Measurements from ENCODE around the gene IL4I1. TPM values are rescaled to one million over a fixed set of nuclear protein-coding genes. Genes with fewer than 3 reads are reported as not detected.

The IL4I1 gene
- total and polyA plus RNA-seq, 2 of the 8 experiments (the other 6 are each of a cell fraction or from before 2014, with no cell fraction given), result 0.41 to 0.76 TPM

- no peak for FAIRE-seq
- Histone ChIP-seq H4K20me1 (replicated peaks in 1 of 2; ENCODE audit: control insufficient read depth in 1 of 2, insufficient read depth in 2 of 2, low read length in 2 of 2) (no peaks in the 10 kb centered on the region), H3K4me3 (ENCODE audit: extremely low read depth in 1 of 4, insufficient read depth in 2 of 4, low read depth in 3 of 4, low read length in 4 of 4) (no peak overlapping the region), H4K8ac (ENCODE audit: extremely low read depth, insufficient read depth, low read length) (no peak overlapping the region), H3K79me2 (ENCODE audit: control insufficient read depth in 1 of 2, insufficient read depth in 2 of 2, low read length in 2 of 2) (peaks cover 0 to 18% of the 10 kb centered on the region in 2 experiments; a peak in 2 of 4 replicates), H3K4ac (replicated peaks; ENCODE audit: insufficient read length, low read depth, low read length) (no peak overlapping the region), H2AK5ac (ENCODE audit: low read depth, low read length) (no peak overlapping the region), H3K27ac (ENCODE audit: low read depth, low read length) (no peak overlapping the region), H3K23me2 (ENCODE audit: low read depth, low read length) (peaks cover 18% of the 10 kb centered on the region), H3K27me3 (replicated peaks in 1 of 4; ENCODE audit: control insufficient read depth in 3 of 4, extremely low read depth in 1 of 4, insufficient read depth in 3 of 4, low read length in 3 of 4) (no peaks in the 10 kb centered on the region), H3K79me1 (ENCODE audit: low read depth, low read length) (peaks cover 12% of the 10 kb centered on the region), H3K23ac (ENCODE audit: insufficient read length) (no peak overlapping the region), H3K4me1 (replicated peaks in 1 of 4; ENCODE audit: control insufficient read depth in 3 of 4, insufficient read depth in 4 of 4, low read length in 3 of 4) (peaks cover 0 to 8% (median 6%) of the 10 kb centered on the region in 4 experiments; a peak in 5 of 7 replicates), H3K4me2 (ENCODE audit: insufficient read depth in 1 of 2, low read depth in 2 of 2, low read length in 2 of 2) (no peak overlapping the region), H3K56ac (replicated peaks; ENCODE audit: insufficient read length, low read depth, low read length) (no peak overlapping the region), H3K14ac (ENCODE audit: insufficient read length) (no peak overlapping the region), H2BK120ac (replicated peaks; ENCODE audit: low read depth, low read length) (no peak overlapping the region), H2BK5ac (ENCODE audit: low read depth, low read length) (no peak overlapping the region), H2BK15ac (ENCODE audit: low read length) (no peak overlapping the region), H3K36me3 (ENCODE audit: control insufficient read depth in 2 of 4, insufficient read depth in 4 of 4, low read length in 3 of 4) (no peaks in the 10 kb centered on the region; a peak in 1 of 8 replicates), H3K18ac (ENCODE audit: extremely low read depth, low read length) (no peak overlapping the region), H2BK12ac (ENCODE audit: low read depth, low read length) (no peak overlapping the region), H3K9me3 (ENCODE audit: insufficient read depth in 2 of 2, low read depth in 1 of 2, low read length in 1 of 2) (no peaks in the 10 kb centered on the region), H3K9ac (replicated peaks in 1 of 4; ENCODE audit: extremely low read depth in 1 of 4, low read depth in 3 of 4, low read length in 3 of 4) (no peak overlapping the region), H4K5ac (ENCODE audit: insufficient read length, low read depth, low read length) (no peak overlapping the region), H4K91ac (replicated peaks; ENCODE audit: insufficient read length, low read length) (no peak overlapping the region), H2BK20ac (ENCODE audit: low read length) (no peak overlapping the region), H2AFZ (ENCODE audit: low read length) (no peak overlapping the region)
- WGBS, 2 experiments (ENCODE audit: extremely low coverage in 1 of 2, insufficient coverage in 1 of 2, insufficient read length in 1 of 2, insufficient replicate concordance in 2 of 2, low coverage in 1 of 2, low lambda C conversion rate in 2 of 2, missing lambda C conversion rate in 1 of 2), result 87% methylated on average over 14 of the region's 27 CpGs; no CpG with 5 or more reads in 1 of the 2 experiments
- TF ChIP-seq TEAD4 (IDR thresholded peaks at IDR 0.05; ENCODE audit: low read depth, low read length) (no peak), CTBP2 (IDR thresholded peaks at IDR 0.05; ENCODE audit: borderline replicate concordance, insufficient read depth, insufficient read length, low read length) (no peak), CHD2 (IDR thresholded peaks at IDR 0.05; ENCODE audit: low read length) (no peak), EP300 (IDR thresholded peaks at IDR 0.05; ENCODE audit: borderline replicate concordance in 1 of 2, low read depth in 2 of 2, low read length in 2 of 2) (no peak), TCF12 (IDR thresholded peaks at IDR 0.05; ENCODE audit: low read depth, low read length) (no peak), YY1 (IDR thresholded peaks at IDR 0.05; ENCODE audit: low read depth, low read length) (no peak), RFX5 (IDR thresholded peaks at IDR 0.05; ENCODE audit: borderline replicate concordance, low read depth, low read length) (no peak), SP1 (IDR thresholded peaks at IDR 0.05; ENCODE audit: low read depth, low read length) (no peak), SAP30 (IDR thresholded peaks at IDR 0.05; ENCODE audit: insufficient read depth, insufficient replicate concordance, low read length) (no peak), SUZ12 (IDR thresholded peaks at IDR 0.05; ENCODE audit: low read length) (no peak), CBX5 (IDR thresholded peaks at IDR 0.05; ENCODE audit: low read depth, low read length) (no peak), NANOG (IDR thresholded peaks at IDR 0.05; ENCODE audit: insufficient read depth, low read depth, low read length, poor library complexity, severe bottlenecking) (no peak)
- ChIA-PET POLR2A (ENCODE audit: partially characterized antibody) (interaction anchor here (1.0 to 12.4 kb wide), 4 partner anchors 9 to 19 kb away, joined by 3 to 247 read pairs (median 5); partner anchors contain the start of gene PTOV1), CTCF (ENCODE audit: partially characterized antibody) (interaction anchor here (1.3 kb wide), 1 partner anchor 80 kb away, joined by 3 read pairs; no protein-coding TSS in a partner anchor)
- DNase-seq (ENCODE audit: low read depth in 1 of 2, low spot score in 2 of 2), result no peak
These were observed 24.2 kb downstream of the IL4I1 start for GRCh38 chr19:49872245-49873128.

Measured in H1 (cell line).